GM23248 (cell line): Measurements from ENCODE around the gene LY6G6D. TPM values are rescaled to one million over a fixed set of nuclear protein-coding genes. Genes with fewer than 3 reads are reported as not detected.

Source experiments
- DNase-seq: peaks from one replicate; pipeline ENCODE4 v3.0.0-alpha.2; 2015
- H2AFZ ChIP-seq: fragments of 200-600 bp; sonication (generic); 2 replicates; pipeline ENCODE4 v1.6.1; 2016; ENCODE audit warnings: antibody characterized with exemption
- H3F3A ChIP-seq: fragments of 200-600 bp; sonication (generic); 2 replicates; pipeline ENCODE4 v1.6.1; 2016; ENCODE audit warnings: mild to moderate bottlenecking, antibody characterized with exemption, mixed run types; ENCODE audit not compliant: insufficient read depth
- H3K27ac ChIP-seq: fragments of 200-600 bp; sonication (generic); 2 replicates; pipeline ENCODE4 v1.5.1; 2016; ENCODE audit warnings: mild to moderate bottlenecking
- H3K27me3 ChIP-seq: fragments of 200-600 bp; sonication (generic); replicated peaks from 2 replicates; pipeline ENCODE4 v1.6.1; 2016; ENCODE audit warnings: mild to moderate bottlenecking; ENCODE audit not compliant: insufficient read depth
- H3K36me3 ChIP-seq: fragments of 200-600 bp; sonication (generic); 2 replicates; pipeline ENCODE4 v1.6.1; 2016; ENCODE audit warnings: low read depth, mild to moderate bottlenecking
- H3K4me1 ChIP-seq: fragments of 200-600 bp; sonication (generic); 2 replicates; pipeline ENCODE4 v1.6.1; 2016; ENCODE audit warnings: mild to moderate bottlenecking; ENCODE audit not compliant: insufficient read depth
- H3K4me2 ChIP-seq: fragments of 200-600 bp; sonication (generic); one replicate; pipeline ENCODE4 v1.6.1; 2016; ENCODE audit warnings: mild to moderate bottlenecking; ENCODE audit not compliant: unreplicated experiment
- H3K4me3 ChIP-seq: fragments of 200-600 bp; sonication (generic); 2 replicates; pipeline ENCODE4 v1.5.1; 2016; ENCODE audit warnings: mild to moderate bottlenecking
- H3K79me2 ChIP-seq: fragments of 200-600 bp; sonication (generic); 2 replicates; pipeline ENCODE4 v1.6.1; 2016; ENCODE audit warnings: mild to moderate bottlenecking; ENCODE audit not compliant: insufficient read depth
- H3K9ac ChIP-seq: fragments of 200-600 bp; sonication (generic); 2 replicates; pipeline ENCODE4 v1.6.1; 2016; ENCODE audit warnings: mild to moderate bottlenecking
- H3K9me2 ChIP-seq: fragments of 200-600 bp; sonication (generic); 2 replicates; pipeline ENCODE4 v1.6.1; 2016; ENCODE audit warnings: mixed run types, mild to moderate bottlenecking, moderate library complexity; ENCODE audit not compliant: insufficient read depth
- H3K9me3 ChIP-seq: fragments of 200-600 bp; sonication (generic); one replicate; pipeline ENCODE4 v1.6.1; 2017; ENCODE audit warnings: low read depth
- H4K20me1 ChIP-seq: fragments of 200-600 bp; sonication (generic); 2 replicates; pipeline ENCODE4 v1.6.0; 2016; ENCODE audit not compliant: insufficient read depth
- EZH2 ChIP-seq: fragments of 200-600 bp; sonication (generic); IDR thresholded peaks from 2 replicates; pipeline ENCODE4 v1.6.1; 2018; ENCODE audit warnings: antibody characterized with exemption, mild to moderate bottlenecking; ENCODE audit not compliant: insufficient read depth, poor library complexity, severe bottlenecking
- EZH2phosphoT487 ChIP-seq: fragments of 200-600 bp; sonication (generic); IDR thresholded peaks from 2 replicates; pipeline ENCODE4 v1.6.1; 2018; ENCODE audit warnings: antibody characterized with exemption, moderate library complexity, mild to moderate bottlenecking, low read depth; ENCODE audit not compliant: insufficient read depth
- WGBS, 2 experiments: methylation state at CpG; one replicate each; pipeline ENCODE4 v1.1.6; 2015 to 2017; ENCODE audit warnings: low lambda C conversion rate in 2 of 2, low coverage in 1 of 2; ENCODE audit errors: missing lambda C conversion rate in 2 of 2; 5-methylcytosine and 5-hydroxymethylcytosine counted together
- in situ Hi-C: fragments of 300-500 bp; cut with MboI; formaldehyde crosslinking; loops from 2 replicates; pipeline ENCODE4 v1.15.0; 2020
- polyA plus RNA-seq: library from polyadenylated mRNA; unstranded; fragments of >200 nt; fragmentation: Nextera tagmentation; extraction: Ambion mirVana; gene quantifications from 2 replicates; pipeline ENCODE4 v1.2.1, GENCODE V29; 2016
- total RNA-seq: library from RNA; depleted of rRNA; stranded (reverse); fragments of >200 nt; shearing (Covaris generic); gene quantifications from 2 replicates; pipeline ENCODE4 v1.2.3, GENCODE V29; 2014

LY6G6D gene
- total and polyA plus RNA-seq, 2 experiments from 2014 or later = not detected

DNA sequence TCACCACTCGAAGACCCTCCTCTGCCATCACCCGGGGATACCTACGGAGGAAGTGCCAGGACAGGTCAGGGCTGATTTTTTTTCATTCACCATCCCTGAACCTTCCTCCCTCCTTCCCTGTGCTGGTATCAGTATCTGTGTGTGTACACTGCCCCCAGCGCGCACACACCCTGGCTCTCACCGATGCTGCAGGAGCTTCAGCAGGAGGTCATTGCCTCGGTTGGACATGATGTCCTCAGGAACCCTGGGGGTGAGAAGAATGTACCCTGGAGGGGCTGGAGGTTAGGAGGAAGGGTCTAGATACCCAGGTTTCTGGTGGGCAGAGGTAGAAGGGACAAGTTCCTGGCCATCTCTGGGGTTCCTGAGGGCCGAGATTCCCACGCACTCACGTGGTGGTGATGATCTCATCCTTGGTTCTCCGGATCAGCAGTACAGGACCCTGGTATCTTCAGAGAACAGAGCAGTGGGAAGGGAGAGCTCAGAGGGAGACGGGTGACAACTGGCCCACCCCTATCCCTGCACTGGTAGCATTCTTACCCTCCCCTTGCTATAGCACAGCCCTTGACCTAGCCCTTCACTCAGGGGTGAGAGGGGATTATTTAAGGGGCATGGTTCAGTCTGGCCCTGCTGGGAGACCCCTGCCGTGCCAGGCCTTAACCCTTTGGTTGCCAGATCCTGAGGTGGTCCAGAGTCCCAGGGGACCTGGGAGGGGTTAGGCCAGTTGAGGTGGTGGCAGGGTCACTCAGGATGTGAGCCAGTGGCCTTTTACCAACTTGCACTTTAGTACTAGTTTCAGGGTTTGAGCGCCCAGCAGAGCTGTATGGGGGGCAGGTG is 27.1 kb upstream of the LY6G6D start:
- Histone ChIP-seq H3K4me2 (no peak overlapping the region), H3K27me3 (no peaks in the 10 kb centered on the region), H3K36me3 (peaks cover 9% of the 10 kb centered on the region; the same call in 1 of the 2 replicates), H3K9me2 (no peaks in the 10 kb centered on the region), H3K79me2 (no peaks in the 10 kb centered on the region), H3F3A (no peaks in the 10 kb centered on the region), H3K4me3 (no peak overlapping the region), H3K9ac (no peak overlapping the region), H3K9me3 (no peaks in the 10 kb centered on the region), H3K4me1 (no peaks in the 10 kb centered on the region), H4K20me1 (no peaks in the 10 kb centered on the region), H3K27ac (no peak overlapping the region), H2AFZ (no peak overlapping the region)
- WGBS, 2 experiments = 76 to 85% methylated on average over 13 to 14 of the region's 14 CpGs
- DNase-seq = no peak
- in situ Hi-C loops = no loop called here
- TF ChIP-seq EZH2 (no peak), EZH2phosphoT487 (no peak)

DNA sequence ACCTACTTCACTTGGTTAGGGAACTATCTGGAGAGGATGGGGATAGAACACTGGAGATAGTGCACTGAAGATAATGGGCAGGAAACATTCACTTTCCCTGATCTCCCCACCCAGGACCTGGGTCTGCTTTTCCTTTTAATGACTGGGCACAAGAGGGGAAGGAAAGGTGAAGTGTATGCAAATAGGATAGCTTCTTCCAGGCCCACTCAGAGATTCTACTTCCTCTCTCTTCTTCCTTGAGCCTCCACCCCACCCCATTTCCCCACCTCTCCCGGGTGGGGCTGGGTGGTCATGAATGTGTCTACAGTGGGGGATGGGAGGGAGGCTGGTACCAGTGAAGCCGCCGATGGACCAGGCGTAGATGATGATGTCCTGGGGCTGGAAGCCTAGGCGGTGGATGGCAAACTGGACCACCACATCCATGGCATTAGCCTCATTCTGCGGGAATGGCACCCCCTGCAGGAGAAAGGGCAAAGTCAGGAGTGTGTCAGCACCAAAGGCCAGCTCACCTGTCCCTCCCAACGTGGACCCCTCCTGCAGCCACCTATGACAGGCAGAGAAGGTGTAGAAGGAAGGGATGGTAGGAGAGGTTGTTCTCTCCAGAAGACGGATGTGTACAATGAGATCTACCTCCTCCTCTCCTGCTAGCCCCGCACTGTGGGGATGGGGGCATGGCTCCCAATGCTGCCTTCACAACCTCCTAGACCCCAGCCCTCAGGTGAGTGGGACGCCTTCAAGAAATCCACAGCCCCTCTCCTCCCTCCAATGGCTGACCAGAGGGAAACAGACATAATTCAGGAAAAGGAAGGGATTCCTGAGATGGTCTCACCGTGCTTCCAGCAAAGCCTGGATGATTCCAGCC is 25.7 kb upstream of the LY6G6D start:
- no peak overlapping the region for H3K4me3 ChIP-seq
- H3K36me3 ChIP-seq = peaks cover 9% of the 10 kb centered on the region; the same call in 1 of the 2 replicates
- in situ Hi-C loops = no loop called here
- no peak overlapping the region for H3K9ac ChIP-seq
- no peak overlapping the region for H3K27ac ChIP-seq
- H3K9me2 ChIP-seq = no peaks in the 10 kb centered on the region
- 89 to 92% methylated on average over 11 of the region's 11 CpGs for WGBS, 2 experiments
- H3K79me2 ChIP-seq = no peaks in the 10 kb centered on the region
- H3K4me1 ChIP-seq = no peaks in the 10 kb centered on the region
- no peaks in the 10 kb centered on the region for H4K20me1 ChIP-seq
- no peak overlapping the region for H3K4me2 ChIP-seq
- H3K9me3 ChIP-seq = no peaks in the 10 kb centered on the region
- no peaks in the 10 kb centered on the region for H3F3A ChIP-seq
- no peaks in the 10 kb centered on the region for H3K27me3 ChIP-seq
- TF ChIP-seq EZH2phosphoT487 (no peak), EZH2 (no peak)
- peak; percentile 25 for DNase-seq
- no peak overlapping the region for H2AFZ ChIP-seq

DNA sequence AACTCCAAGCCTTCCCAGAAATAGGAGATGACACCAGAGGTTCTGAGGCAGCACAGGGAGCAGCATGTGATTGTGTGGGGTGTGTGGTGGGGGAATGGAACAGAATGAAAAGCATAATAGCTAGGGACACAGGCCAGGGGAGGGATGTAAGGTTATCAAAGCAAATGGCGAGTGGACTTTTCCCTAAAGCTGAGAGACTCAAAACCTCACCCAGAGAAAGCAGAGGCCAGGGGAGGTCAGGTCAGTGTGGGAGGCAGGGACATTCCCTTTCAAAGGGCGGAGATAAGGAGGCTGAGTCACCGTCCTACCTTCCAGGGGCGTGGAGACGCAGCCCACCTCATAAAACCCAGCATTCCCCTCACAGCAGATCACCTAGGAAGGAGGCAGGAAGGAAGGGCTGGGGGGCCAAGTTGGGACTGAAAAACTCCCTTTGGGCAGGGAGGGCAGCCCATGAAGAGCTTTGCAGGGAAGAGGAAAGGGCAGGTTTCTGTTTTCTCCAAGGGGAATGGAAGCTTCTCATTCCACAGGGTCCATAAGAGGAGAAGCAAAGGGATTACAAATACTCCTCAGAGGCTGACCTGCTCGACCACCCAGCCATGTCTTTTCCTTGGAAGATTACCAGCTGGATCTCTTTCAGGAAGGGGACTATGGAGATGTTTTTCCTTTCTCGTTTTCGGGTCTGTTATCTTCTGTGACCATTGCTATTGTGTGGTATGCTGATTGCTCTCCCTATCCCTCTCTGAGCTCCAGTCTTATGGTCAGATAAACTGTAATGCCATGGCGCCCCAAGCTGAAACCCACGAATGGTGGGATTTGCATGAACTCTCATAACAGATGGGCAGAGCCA is 24.7 kb upstream of the LY6G6D start:
- H3K4me1 ChIP-seq = no peaks in the 10 kb centered on the region
- no peak overlapping the region for H3K4me3 ChIP-seq
- no peak overlapping the region for H3K9ac ChIP-seq
- no peak for DNase-seq
- peaks cover 14% of the 10 kb centered on the region; the same call in 1 of the 2 replicates for H3K36me3 ChIP-seq
- H3K27me3 ChIP-seq = no peaks in the 10 kb centered on the region
- H3F3A ChIP-seq = no peaks in the 10 kb centered on the region
- no peaks in the 10 kb centered on the region for H3K9me2 ChIP-seq
- TF ChIP-seq EZH2 (no peak), EZH2phosphoT487 (no peak)
- in situ Hi-C loops = no loop called here
- H3K27ac ChIP-seq = no peak overlapping the region
- no peaks in the 10 kb centered on the region for H3K79me2 ChIP-seq
- H2AFZ ChIP-seq = no peak overlapping the region
- no peak overlapping the region for H3K4me2 ChIP-seq
- 75 to 85% methylated on average over 10 of the region's 10 CpGs for WGBS, 2 experiments
- no peaks in the 10 kb centered on the region for H4K20me1 ChIP-seq
- no peaks in the 10 kb centered on the region for H3K9me3 ChIP-seq

DNA sequence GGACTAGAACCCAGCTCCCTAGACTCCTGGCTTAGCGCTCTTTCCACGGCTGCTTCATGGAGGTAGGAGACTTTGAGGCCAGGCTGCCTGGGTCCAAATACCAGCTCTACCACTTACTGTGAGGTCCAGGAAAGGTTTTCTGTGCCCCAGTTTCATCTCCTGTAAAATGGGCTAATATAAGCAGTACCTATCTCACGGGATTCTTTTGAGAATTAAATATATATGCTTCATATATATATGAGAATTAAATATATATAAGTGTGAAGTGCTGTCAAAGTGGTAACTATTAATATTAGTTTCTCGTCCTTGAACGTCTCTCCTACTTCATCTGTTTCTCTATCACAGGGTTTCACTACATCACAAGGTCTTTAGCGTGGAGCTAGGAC is 24.1 kb upstream of the LY6G6D start:
- no peak for DNase-seq
- Histone ChIP-seq H3K9ac (no peak overlapping the region), H3K4me2 (no peak overlapping the region), H3K4me1 (no peaks in the 10 kb centered on the region), H3K36me3 (peaks cover 16% of the 10 kb centered on the region; the same call in 1 of the 2 replicates), H3K79me2 (no peaks in the 10 kb centered on the region), H2AFZ (no peak overlapping the region), H3K4me3 (no peak overlapping the region), H3K27ac (no peak overlapping the region), H3K9me2 (no peaks in the 10 kb centered on the region), H4K20me1 (no peaks in the 10 kb centered on the region), H3F3A (no peaks in the 10 kb centered on the region), H3K9me3 (no peaks in the 10 kb centered on the region), H3K27me3 (no peaks in the 10 kb centered on the region)
- in situ Hi-C loops = no loop called here
- WGBS, 2 experiments = 77 to 82% methylated on average over 6 of the region's 6 CpGs
- TF ChIP-seq EZH2 (no peak), EZH2phosphoT487 (no peak)
